Thyroid gland (tissue), 4 donors: Measurements from ENCODE around the gene ISYNA1.

ENCODE experiments used
- POLR2A ChIP-seq, 2 donors: fragments of 450-650 bp; IDR thresholded peaks; one replicate each; pipeline ENCODE4 v1.6.1; 2017; ENCODE audit warnings: antibody characterized with exemption in 2 of 2, mild to moderate bottlenecking in 2 of 2, moderate library complexity in 1 of 2
- TF ChIP-seq, protein P1 (sequence below), 6 experiments: fragments of 200-600 bp in 3 of 6; fragments of 450-650 bp in 3 of 6; sonication (generic) in 3 of 6; IDR thresholded peaks; one replicate each; pipeline ENCODE4 v1.5.1; 2016 to 2019; ENCODE audit warnings: antibody characterized with exemption in 6 of 6, mild to moderate bottlenecking in 2 of 6, inconsistent platforms in 1 of 6, moderate library complexity in 1 of 6

DNA sequence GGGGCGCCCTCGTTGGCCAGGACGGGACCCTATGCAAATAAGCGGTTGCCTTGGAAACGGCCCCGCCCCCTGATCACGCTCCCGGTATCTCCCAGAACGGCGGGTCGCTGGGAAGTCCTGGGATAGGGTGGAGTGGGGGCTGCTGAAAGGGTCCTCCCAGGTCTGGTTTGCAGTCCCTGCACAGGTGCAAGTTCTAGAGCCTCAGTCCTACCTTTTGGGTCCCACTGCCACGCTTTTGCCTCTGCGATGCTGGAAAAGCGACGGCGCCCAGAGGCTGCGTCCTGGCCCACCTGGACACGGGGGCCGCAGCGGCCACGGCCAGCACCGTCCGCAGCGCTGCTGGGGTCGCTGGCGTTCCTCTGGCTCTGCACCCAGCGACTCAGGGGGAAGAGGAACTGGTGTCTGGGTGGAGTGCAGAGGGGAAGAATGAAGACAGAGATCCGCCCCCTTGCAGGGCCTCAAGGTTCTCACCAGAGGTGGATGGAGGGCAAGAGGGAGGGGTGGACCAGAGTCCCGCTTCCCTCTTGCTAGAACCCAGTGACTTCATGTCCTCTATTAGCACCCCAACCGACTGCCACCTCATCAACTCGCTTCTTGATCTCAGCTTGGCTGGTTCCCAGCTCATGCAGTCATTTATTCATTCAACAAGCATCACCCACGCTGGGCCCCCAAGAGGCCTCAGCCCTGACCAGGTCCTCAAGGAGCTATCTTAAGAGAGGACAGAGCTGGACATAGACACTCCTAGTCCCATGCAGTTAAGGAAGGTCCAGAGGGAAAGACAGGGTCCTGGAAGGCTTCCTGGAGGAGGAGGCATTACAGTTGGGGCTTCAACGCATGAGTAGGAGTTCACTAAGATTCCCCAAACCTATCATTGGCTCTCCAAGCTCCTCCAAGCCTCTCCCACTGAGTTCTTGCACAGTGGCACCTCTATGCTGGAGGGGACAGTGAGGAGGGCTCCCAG, 40.4 kb downstream of the ISYNA1 start, which contains the start of gene LRRC25:
- TF ChIP-seq POLR2A (IDR thresholded peaks at IDR 0.05) = no peak
- TF ChIP-seq, protein P1, sequence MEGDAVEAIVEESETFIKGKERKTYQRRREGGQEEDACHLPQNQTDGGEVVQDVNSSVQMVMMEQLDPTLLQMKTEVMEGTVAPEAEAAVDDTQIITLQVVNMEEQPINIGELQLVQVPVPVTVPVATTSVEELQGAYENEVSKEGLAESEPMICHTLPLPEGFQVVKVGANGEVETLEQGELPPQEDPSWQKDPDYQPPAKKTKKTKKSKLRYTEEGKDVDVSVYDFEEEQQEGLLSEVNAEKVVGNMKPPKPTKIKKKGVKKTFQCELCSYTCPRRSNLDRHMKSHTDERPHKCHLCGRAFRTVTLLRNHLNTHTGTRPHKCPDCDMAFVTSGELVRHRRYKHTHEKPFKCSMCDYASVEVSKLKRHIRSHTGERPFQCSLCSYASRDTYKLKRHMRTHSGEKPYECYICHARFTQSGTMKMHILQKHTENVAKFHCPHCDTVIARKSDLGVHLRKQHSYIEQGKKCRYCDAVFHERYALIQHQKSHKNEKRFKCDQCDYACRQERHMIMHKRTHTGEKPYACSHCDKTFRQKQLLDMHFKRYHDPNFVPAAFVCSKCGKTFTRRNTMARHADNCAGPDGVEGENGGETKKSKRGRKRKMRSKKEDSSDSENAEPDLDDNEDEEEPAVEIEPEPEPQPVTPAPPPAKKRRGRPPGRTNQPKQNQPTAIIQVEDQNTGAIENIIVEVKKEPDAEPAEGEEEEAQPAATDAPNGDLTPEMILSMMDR (IDR thresholded peaks at IDR 0.05) = no peak
